ENCODE data around the gene CRMP1. TPM values are rescaled to one million over a fixed set of nuclear protein-coding genes. Genes with fewer than 3 reads are reported as not detected.

The CRMP1 gene
- total and polyA plus RNA-seq, 7 donors: under 0.01 to 6.4 (median 4.2) TPM; not detected in 1

DNA sequence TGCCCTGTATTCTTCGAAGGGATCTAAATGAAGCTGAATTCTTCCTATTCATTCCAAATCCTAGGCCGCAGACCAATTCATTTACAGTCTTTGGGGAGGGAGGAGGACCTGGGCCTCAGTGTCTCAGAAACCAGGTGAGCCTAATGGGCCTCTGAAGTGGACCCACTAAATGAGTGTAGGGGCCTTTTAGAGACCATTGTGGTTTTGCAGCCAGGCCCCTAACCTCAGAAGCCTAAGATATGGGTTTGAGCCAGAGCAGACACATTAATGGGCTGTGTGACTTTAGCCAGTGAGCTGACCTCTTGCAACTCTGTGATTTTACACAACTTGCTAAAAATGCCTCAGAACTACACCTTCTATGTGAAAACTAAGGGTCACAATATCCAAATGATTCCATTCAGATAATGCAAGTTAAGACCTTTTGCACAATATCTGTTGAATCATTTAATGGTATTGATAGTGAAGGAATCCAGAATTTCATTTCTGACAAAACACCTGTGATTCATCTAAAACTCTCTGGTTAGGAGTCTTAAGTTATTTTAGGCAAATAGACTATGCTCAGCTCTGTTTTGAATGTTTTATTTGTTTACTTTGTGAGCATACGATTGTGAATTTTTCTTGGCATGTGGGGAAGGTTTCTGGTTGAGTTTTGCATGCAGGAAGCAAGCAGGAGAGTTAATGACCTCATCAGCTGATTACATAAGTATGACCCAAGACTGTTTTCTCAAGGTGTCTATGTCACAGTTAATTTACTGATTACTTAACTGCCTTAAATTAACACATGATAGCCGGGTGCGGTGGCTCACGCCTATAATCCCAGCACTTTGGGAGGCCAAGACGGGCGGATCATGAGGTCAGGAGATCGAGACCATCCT is 106.8 kb downstream of the CRMP1 start:
- Histone ChIP-seq H3K4me1 (no peaks in the 10 kb centered on the region), H3K27ac (peak overlapping the region in 2 of 4 donors; percentile 4 to 19), H3K9me3 (no peaks in the 10 kb centered on the region), H3K36me3 (peaks cover 4 to 63% (median 18%) of the 10 kb centered on the region in 4 donors), H3K4me3 (no peak overlapping the region), H3K27me3 (no peaks in the 10 kb centered on the region)
- WGBS, 2 donors: 43 to 79% methylated on average over 9 of the region's 9 CpGs
- TF ChIP-seq EP300 (IDR thresholded peaks at IDR 0.05) (no peak), POLR2AphosphoS5 (IDR thresholded peaks at IDR 0.05) (no peak), POLR2A (IDR thresholded peaks at IDR 0.05) (no peak), CTCF (IDR thresholded peaks at IDR 0.05) (no peak)
- intact Hi-C loops (cut with DNase I): no loop called here
- DNase-seq: peak; percentile 53

- Histone ChIP-seq H3K9me3 (no peaks in the 10 kb centered on the region), H3K36me3 (peaks cover 4 to 63% (median 20%) of the 10 kb centered on the region in 4 donors), H3K27ac (peak overlapping the region in 2 of 4 donors; percentile 19 to 42), H3K4me3 (no peak overlapping the region), H3K27me3 (no peaks in the 10 kb centered on the region), H3K4me1 (no peaks in the 10 kb centered on the region)
- peak; percentile 63 for DNase-seq
- WGBS, 2 donors: 79 to 85% methylated on average over 9 of the region's 9 CpGs
- no peak for TF ChIP-seq POLR2AphosphoS5 (IDR thresholded peaks at IDR 0.05)
- TF ChIP-seq POLR2A (IDR thresholded peaks at IDR 0.05): no peak
- no peak for TF ChIP-seq CTCF (IDR thresholded peaks at IDR 0.05)
- TF ChIP-seq EP300 (IDR thresholded peaks at IDR 0.05): no peak
- intact Hi-C loops (cut with DNase I): no loop called here
Measured at GRCh38 chr4:5784960-5785611, 107.8 kb downstream of the CRMP1 start.

GRCh38 chr4:5784021-5784420 is 108.9 kb downstream of the CRMP1 start:
- no peaks in the 10 kb centered on the region for H3K27me3 ChIP-seq
- H3K4me1 ChIP-seq: no peaks in the 10 kb centered on the region
- 78 to 87% methylated on average over 6 of the region's 6 CpGs for WGBS, 2 donors
- peaks cover 4 to 55% (median 19%) of the 10 kb centered on the region in 4 donors for H3K36me3 ChIP-seq
- no peak for TF ChIP-seq POLR2A (IDR thresholded peaks at IDR 0.05)
- peak; percentile 24 for DNase-seq
- H3K4me3 ChIP-seq: no peak overlapping the region
- intact Hi-C loops (cut with DNase I): no loop called here
- no peaks in the 10 kb centered on the region for H3K9me3 ChIP-seq
- no peak overlapping the region for H3K27ac ChIP-seq

GRCh38 chr4:5783486-5783885 is 109.4 kb downstream of the CRMP1 start:
- no peaks in the 10 kb centered on the region for H3K4me1 ChIP-seq
- intact Hi-C loops (cut with DNase I): no loop called here
- H3K27me3 ChIP-seq: no peaks in the 10 kb centered on the region
- no peak overlapping the region for H3K4me3 ChIP-seq
- H3K27ac ChIP-seq: no peak overlapping the region
- TF ChIP-seq CTCF (IDR thresholded peaks at IDR 0.05): no peak
- TF ChIP-seq EP300 (IDR thresholded peaks at IDR 0.05): no peak
- TF ChIP-seq POLR2A (IDR thresholded peaks at IDR 0.05): no peak
- peaks cover 4 to 49% (median 18%) of the 10 kb centered on the region in 4 donors for H3K36me3 ChIP-seq
- H3K9me3 ChIP-seq: no peaks in the 10 kb centered on the region
- peak; percentile 26 for DNase-seq
- WGBS, 2 donors: 76 to 84% methylated on average over 14 of the region's 14 CpGs

GRCh38 chr4:5782829-5783476 is 109.9 kb downstream of the CRMP1 start:
- no peak overlapping the region for H3K4me3 ChIP-seq
- no peak for TF ChIP-seq POLR2A (IDR thresholded peaks at IDR 0.05)
- TF ChIP-seq EP300 (IDR thresholded peaks at IDR 0.05): no peak
- no peak for TF ChIP-seq CTCF (IDR thresholded peaks at IDR 0.05)
- no peak for TF ChIP-seq POLR2AphosphoS5 (IDR thresholded peaks at IDR 0.05)
- WGBS, 2 donors: 88 to 91% methylated on average over 6 of the region's 6 CpGs
- intact Hi-C loops (cut with DNase I): no loop called here
- no peak overlapping the region for H3K27ac ChIP-seq
- H3K4me1 ChIP-seq: no peaks in the 10 kb centered on the region
- H3K27me3 ChIP-seq: no peaks in the 10 kb centered on the region
- H3K36me3 ChIP-seq: peaks cover 4 to 44% (median 14%) of the 10 kb centered on the region in 4 donors
- DNase-seq: peak; percentile 18
- no peaks in the 10 kb centered on the region for H3K9me3 ChIP-seq
